Measurements from ENCODE around the gene SKIDA1.
A peak's percentile ranks its signal among the peaks of the same experiment; 100 is the strongest.

SKIDA1 gene

DNA sequence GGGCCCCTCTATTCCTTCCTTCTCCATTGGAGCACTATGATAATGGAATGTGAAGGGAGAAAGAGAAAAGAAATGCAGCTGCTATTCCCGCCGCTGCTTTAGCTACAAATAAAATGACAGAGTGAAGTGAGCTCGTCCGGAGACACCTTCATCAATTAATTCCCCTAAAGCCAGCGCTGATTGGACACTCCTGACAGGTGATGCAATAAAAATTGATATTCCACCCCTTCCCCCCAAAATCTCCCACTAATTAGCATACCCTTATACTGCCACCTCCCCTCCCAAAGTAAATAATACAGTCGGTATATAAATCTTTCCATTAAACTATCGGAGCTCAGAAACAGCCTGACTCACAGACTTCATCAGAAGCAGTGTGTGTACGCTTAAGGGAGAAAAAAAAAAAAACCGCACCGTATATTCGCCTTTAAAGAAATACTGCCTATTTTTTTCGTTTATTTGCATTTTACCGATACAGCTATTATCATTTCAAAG is 7.3 kb downstream of the SKIDA1 start:
- no peak for TF ChIP-seq ZFX (IDR thresholded peaks at IDR 0.05)
- TF ChIP-seq, protein P1, sequence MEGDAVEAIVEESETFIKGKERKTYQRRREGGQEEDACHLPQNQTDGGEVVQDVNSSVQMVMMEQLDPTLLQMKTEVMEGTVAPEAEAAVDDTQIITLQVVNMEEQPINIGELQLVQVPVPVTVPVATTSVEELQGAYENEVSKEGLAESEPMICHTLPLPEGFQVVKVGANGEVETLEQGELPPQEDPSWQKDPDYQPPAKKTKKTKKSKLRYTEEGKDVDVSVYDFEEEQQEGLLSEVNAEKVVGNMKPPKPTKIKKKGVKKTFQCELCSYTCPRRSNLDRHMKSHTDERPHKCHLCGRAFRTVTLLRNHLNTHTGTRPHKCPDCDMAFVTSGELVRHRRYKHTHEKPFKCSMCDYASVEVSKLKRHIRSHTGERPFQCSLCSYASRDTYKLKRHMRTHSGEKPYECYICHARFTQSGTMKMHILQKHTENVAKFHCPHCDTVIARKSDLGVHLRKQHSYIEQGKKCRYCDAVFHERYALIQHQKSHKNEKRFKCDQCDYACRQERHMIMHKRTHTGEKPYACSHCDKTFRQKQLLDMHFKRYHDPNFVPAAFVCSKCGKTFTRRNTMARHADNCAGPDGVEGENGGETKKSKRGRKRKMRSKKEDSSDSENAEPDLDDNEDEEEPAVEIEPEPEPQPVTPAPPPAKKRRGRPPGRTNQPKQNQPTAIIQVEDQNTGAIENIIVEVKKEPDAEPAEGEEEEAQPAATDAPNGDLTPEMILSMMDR (conservative IDR thresholded peaks at IDR 0.05) = no peak
- H3K27ac ChIP-seq = no peak overlapping the region

DNA sequence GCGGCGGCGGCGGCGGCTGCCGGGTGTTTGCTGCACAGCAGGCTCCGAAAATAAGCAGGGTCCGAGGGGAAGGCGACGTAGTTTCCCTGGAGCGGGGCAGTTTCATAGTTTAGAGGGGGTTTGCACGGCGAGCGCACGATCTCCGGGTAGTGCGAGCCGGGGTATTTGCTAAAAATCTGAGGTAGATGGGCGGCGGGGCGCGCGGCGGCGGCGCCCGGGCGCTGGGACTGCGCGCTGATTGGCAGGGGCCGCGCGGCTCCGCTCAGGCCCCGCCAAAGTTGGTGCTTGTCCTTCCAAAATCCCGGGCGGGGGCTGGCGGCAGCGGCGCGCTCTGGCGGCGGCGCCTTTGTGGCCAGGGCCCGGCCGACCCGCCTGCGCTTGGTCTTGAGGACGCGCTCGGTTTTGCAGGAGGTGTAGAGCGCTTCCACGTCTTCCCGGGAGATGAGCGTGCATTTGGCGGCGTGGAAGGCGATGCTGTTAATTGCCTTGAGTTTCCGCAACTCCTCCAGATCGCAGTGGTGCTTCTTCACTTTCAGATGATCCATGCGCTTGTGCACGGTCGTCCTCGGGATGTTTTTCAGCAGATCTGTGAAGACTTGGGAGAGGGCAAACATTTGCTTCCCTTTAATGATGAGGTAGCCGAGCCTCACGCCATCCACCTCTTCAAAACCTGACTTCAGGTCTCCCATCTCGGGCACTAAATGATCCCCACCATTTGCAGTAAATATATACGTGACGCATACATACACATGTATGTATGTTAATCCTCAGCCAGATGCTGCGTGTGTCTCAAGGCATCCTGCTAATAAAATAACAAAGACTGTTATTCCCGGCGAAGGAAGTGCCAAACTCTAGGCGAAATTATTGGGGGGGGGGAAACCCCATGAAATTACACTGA is 8.1 kb downstream of the SKIDA1 start:
- TF ChIP-seq, protein P1 (conservative IDR thresholded peaks at IDR 0.05) = peak; percentile 25; the same call in 1 of the 2 replicates
- TF ChIP-seq ZFX (IDR thresholded peaks at IDR 0.05) = peak; percentile 35; the same call in 1 of the 2 replicates
- no peak overlapping the region for H3K27ac ChIP-seq

DNA sequence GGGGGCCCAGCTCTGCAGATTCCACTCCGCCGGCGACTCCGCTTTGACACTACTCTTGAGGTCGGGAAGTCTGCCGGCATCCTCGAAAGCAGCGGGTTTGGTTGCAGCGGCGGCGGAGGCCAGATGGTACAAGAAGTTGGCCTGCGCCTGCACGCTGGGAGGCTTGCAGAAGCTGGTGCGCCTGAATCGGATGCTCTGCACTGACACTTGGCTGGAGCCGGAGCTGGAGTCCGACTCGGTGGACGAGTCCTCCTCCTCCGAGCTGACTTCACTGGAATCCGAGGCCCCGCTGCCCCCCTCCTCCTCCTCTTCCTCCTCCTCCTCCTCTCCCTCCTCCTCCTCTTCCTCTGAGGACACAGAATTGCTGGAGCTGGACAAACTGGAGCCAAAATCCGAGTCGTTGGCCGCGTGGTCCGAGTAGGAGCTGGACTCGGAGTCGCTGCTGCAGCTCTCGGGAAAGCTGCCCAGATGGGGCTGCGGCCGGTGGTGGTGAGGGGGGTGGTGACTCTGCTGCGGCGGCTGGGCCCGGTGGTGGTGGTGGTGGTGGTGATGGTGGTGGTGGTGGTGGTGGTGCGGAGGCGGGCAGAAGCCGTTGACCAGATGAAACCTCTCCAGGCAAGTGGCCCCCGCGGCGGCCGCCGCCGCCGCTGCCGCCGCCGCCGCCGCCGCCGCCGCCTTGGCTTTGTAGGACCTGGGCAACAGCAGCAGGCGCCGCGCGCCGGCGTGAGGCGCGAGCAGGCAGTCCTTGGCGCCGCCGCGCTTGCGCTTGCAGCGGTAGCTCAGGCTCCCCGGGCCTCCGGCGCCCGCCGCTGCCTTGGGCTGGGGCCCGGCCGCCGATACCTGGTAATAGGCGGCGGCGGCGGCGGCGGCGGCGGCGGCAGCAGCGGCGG is 9.0 kb downstream of the SKIDA1 start:
- no peak overlapping the region for H3K27ac ChIP-seq

DNA sequence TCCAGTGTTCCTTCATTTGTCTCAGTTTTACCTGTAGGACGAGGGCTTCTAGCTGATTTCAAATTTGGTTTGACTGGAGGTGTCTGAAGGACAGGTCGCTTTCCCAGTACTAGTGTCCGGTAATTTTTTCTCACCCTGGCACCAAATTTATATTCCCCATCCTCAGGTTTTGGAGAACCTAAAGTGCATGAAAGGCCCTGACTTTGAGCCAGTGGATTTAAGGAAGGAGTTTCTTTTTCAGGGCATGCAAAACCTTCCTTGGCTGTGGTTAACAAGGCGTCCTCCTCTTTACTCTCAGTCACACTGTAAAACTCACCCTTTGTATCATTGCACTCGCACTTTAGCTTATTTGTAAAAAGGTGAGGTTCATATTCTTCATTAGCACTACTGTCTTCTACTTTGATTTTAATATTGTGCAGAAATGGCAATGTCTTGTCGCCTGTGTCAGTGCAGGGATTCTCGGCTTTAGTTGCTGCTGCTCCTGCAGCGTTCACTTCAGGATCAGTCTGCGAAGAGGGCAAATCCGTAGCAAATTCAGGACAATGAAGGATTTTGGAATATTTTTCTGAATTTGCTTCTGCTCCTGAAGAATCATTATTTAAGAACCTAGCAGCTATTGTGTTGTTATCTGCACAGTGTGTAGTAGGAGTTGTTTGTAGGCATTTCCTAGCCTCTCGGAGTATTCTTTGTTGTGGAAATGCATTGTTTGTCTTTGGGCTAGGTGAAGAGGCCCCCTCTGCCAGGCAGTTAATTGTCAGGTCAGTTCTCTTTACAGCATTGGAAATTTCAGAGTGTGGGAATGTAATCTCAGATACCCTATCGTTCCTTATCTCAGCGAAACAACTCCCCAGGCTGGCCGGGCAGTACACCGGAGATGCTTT is 9.9 kb downstream of the SKIDA1 start:
- H3K27ac ChIP-seq = no peak overlapping the region
- TF ChIP-seq ZFX (IDR thresholded peaks at IDR 0.05) = no peak
- TF ChIP-seq, protein P1 (conservative IDR thresholded peaks at IDR 0.05) = no peak

More for the DNA sequence above, 9.0 kb downstream of the SKIDA1 start:
- TF ChIP-seq, protein P1 (conservative IDR thresholded peaks at IDR 0.05) = no peak
- no peak for TF ChIP-seq ZFX (IDR thresholded peaks at IDR 0.05)

DNA sequence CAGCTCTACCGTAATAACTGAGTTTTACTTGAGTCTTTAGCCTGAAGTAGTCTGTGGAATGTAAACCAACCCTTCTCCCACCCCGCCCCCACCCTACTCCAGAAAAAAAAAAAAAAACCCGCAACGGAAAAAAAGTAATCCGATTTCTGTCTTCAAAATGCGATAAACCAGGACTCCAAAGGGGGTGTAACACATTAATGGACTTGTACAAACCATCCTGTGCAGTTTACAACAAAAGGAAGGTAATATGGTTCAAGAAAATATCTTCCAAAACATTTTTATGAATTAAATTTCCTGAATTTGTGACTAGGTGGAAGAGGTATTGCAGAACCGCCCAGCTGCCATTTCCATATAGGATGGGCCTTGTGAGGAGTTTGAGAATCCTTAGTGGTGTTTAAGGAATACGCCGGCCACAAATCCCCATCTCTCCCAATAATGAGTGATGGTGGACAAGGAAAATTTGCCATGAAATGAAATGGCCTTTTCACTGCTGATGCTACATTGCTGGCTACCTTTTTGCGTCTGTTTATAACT is 10.6 kb downstream of the SKIDA1 start:
- TF ChIP-seq, protein P1 (conservative IDR thresholded peaks at IDR 0.05) = no peak
- TF ChIP-seq ZFX (IDR thresholded peaks at IDR 0.05) = no peak
- H3K27ac ChIP-seq = no peak overlapping the region

DNA sequence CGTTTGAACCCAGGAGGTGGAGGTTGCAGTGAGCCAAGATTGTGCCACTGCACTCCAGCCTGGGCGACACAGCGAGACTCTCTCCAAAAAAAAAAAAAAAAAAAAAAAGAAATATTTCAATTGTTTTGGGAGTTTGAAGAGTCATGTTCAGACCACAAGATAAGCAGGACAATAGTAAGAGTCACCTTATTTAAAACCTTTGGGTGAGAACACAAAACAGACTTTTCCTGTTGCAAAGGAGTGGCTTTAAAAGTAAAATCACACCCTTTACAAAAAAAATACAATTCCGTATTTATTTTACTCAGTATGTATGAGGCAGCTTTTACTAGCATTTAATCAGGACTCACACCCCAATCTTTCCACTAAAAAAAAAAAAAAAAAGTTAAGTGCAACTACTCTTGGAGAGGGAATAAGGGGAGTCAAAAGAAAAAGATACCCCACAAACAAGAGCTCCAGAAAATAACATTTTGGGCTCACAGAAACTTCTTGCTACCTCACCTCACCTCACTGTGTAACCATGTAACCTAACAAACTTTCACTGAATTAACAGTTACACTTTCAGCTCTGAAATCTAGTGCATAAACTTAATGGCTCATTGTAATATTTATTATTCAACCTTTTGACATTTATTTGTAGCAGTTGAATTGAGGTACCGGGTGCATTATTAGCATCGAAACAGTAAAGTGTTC is 11.2 kb downstream of the SKIDA1 start:
- no peak overlapping the region for H3K27ac ChIP-seq
- TF ChIP-seq ZFX (IDR thresholded peaks at IDR 0.05) = no peak
- TF ChIP-seq, protein P1 (conservative IDR thresholded peaks at IDR 0.05) = no peak
